PC-9 (cell line): ENCODE data around the gene DGCR2.

Experiments
- EZH2 ChIP-seq: fragments of 200-600 bp; sonication (generic); IDR thresholded peaks from 2 replicates; pipeline ENCODE4 v1.8.0; 2017; ENCODE audit warnings: antibody characterized with exemption, low read depth
- TF ChIP-seq, protein P1 (sequence below): fragments of 200-600 bp; sonication (generic); conservative IDR thresholded peaks from 2 replicates; pipeline ENCODE4 v1.6.1; 2017; ENCODE audit warnings: mixed run types, antibody characterized with exemption, mild to moderate bottlenecking, moderate library complexity

DNA sequence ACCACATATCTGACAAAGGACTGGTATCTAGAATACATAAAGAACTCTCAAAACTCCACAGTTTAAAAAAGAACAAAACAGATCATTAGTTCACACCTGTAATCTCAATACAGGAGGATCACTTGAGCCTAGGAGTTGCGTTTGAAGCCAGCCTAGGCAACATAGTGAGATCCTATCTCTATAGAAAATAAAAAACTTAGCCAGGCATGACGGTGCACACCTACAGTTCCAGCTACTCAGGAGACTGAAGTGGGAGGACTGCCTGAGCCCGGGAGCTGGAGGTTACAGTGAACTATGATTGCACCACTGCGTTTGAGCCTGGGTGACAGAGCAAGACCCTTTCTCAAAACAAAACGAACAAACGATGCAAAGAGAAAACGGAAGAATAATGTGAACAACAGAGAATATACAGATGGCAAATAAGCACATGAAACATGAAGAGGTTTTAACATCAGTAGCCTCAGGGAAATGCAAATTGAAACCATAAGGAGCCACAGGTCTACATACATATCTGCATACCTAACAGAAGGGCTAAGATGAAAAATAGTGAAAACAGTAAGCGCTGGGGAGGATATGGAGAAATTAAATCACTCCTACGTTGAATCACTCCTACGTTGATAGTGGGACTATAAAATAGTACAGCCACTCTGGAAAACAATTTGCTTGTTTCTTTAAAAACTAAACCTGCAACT is 70.7 kb downstream of the DGCR2 start:
- TF ChIP-seq, protein P1, sequence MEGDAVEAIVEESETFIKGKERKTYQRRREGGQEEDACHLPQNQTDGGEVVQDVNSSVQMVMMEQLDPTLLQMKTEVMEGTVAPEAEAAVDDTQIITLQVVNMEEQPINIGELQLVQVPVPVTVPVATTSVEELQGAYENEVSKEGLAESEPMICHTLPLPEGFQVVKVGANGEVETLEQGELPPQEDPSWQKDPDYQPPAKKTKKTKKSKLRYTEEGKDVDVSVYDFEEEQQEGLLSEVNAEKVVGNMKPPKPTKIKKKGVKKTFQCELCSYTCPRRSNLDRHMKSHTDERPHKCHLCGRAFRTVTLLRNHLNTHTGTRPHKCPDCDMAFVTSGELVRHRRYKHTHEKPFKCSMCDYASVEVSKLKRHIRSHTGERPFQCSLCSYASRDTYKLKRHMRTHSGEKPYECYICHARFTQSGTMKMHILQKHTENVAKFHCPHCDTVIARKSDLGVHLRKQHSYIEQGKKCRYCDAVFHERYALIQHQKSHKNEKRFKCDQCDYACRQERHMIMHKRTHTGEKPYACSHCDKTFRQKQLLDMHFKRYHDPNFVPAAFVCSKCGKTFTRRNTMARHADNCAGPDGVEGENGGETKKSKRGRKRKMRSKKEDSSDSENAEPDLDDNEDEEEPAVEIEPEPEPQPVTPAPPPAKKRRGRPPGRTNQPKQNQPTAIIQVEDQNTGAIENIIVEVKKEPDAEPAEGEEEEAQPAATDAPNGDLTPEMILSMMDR: no peak
- no peak for TF ChIP-seq EZH2
